GM04504 (cell line): ENCODE data around the gene UBE2E2.

Source experiments
- DNase-seq: peaks from one replicate; pipeline ENCODE4 v3.0.0-alpha.2; 2012; ENCODE audit warnings: low read depth

UBE2E2 gene

GRCh38 chr3:23440416-23441294, 237.5 kb downstream of the UBE2E2 start:
- DNase-seq, result no peak

- DNase-seq, result no peak
Measured at GRCh38 chr3:23442598-23443383, 239.7 kb downstream of the UBE2E2 start.

GRCh38 chr3:23444386-23444785, 241.3 kb downstream of the UBE2E2 start:
- DNase-seq, result no peak

- no peak for DNase-seq
Measured at GRCh38 chr3:23446301-23446700, 243.2 kb downstream of the UBE2E2 start.

- no peak for DNase-seq
Measured at GRCh38 chr3:23448998-23449537, 245.9 kb downstream of the UBE2E2 start.

- DNase-seq, result no peak
Measured at GRCh38 chr3:23450051-23450450, 246.9 kb downstream of the UBE2E2 start.

- DNase-seq, result no peak
Measured at GRCh38 chr3:23450806-23451205, 247.7 kb downstream of the UBE2E2 start.

GRCh38 chr3:23452408-23452807, 249.3 kb downstream of the UBE2E2 start:
- DNase-seq, result no peak

- DNase-seq, result peak; percentile 64
Measured at GRCh38 chr3:23455084-23455483, 252.0 kb downstream of the UBE2E2 start.

GRCh38 chr3:23455775-23456174, 252.6 kb downstream of the UBE2E2 start:
- peak; percentile 69 for DNase-seq

- DNase-seq, result no peak
Measured at GRCh38 chr3:23457697-23458096, 254.6 kb downstream of the UBE2E2 start.

GRCh38 chr3:23459465-23459864, 256.3 kb downstream of the UBE2E2 start:
- no peak for DNase-seq

- DNase-seq, result no peak
Measured at GRCh38 chr3:23459889-23460546, 256.9 kb downstream of the UBE2E2 start.

GRCh38 chr3:23461069-23461468, 257.9 kb downstream of the UBE2E2 start:
- DNase-seq, result no peak

GRCh38 chr3:23463791-23464190, 260.7 kb downstream of the UBE2E2 start:
- no peak for DNase-seq

GRCh38 chr3:23465569-23465968, 262.4 kb downstream of the UBE2E2 start:
- no peak for DNase-seq

- no peak for DNase-seq
Measured at GRCh38 chr3:23468203-23468602, 265.1 kb downstream of the UBE2E2 start.

- no peak for DNase-seq
Measured at GRCh38 chr3:23474580-23475357, 271.6 kb downstream of the UBE2E2 start.

GRCh38 chr3:23475446-23475845, 272.3 kb downstream of the UBE2E2 start:
- no peak for DNase-seq

- no peak for DNase-seq
Measured at GRCh38 chr3:23479026-23479425, 275.9 kb downstream of the UBE2E2 start.

GRCh38 chr3:23479615-23480328, 276.6 kb downstream of the UBE2E2 start:
- DNase-seq, result no peak
